Right cardiac atrium (tissue), 5 donors: Measurements from ENCODE around the gene SSPN. TPM values are rescaled to one million over a fixed set of nuclear protein-coding genes. Genes with fewer than 3 reads are reported as not detected.

Experiments used
- ATAC-seq, 2 donors: fragments of 200-7000 bp; cut with Tn5 transposase; one replicate each; pipeline versions ENCODE4 v1.8.0 to v1.9.1; 2020; ENCODE audit warnings: moderate library complexity in 2 of 2, mild to moderate bottlenecking in 1 of 2
- DNase-seq, 3 donors: peaks; one replicate each; pipeline ENCODE4 v3.0.0-alpha.2; 2020
- H3K27ac ChIP-seq: one replicate; pipeline ENCODE4 v1.5.1; 2013; ENCODE audit warnings: mild to moderate bottlenecking, low read length, control low read depth, moderate library complexity
- H3K27me3 ChIP-seq: one replicate; pipeline ENCODE4 v1.6.1; 2013; ENCODE audit not compliant: control insufficient read depth, insufficient read depth
- H3K4me1 ChIP-seq: one replicate; pipeline ENCODE4 v1.6.1; 2013; ENCODE audit warnings: low read length; ENCODE audit not compliant: control insufficient read depth, insufficient read depth
- H3K4me3 ChIP-seq: one replicate; pipeline ENCODE4 v1.5.1; 2013; ENCODE audit warnings: low read length, control low read depth
- H3K9me3 ChIP-seq: one replicate; pipeline ENCODE4 v1.6.1; 2013; ENCODE audit warnings: low read length; ENCODE audit not compliant: control insufficient read depth
- WGBS: extraction: QIAGEN DNeasy Blood & Tissue Kit; methylation state at CpG from one replicate; pipeline ENCODE4 v1.1.7; 2013; 5-methylcytosine and 5-hydroxymethylcytosine counted together
- intact Hi-C, 4 donors: fragments of 100-400 bp; cut with DNase I; formaldehyde crosslinking; loops; one replicate each; pipeline versions ENCODE4 v1.11.0 to v1.14.0; 2022 to 2023
- polyA plus RNA-seq: library from polyadenylated mRNA; stranded (reverse); fragments of 200-250 nt; gene quantifications from one replicate; pipeline ENCODE4 v1.2.3, GENCODE V29; 2013
- total RNA-seq, 4 donors: library from RNA; stranded (reverse); fragmentation: NEBNext Ultra II Directional; extraction: Animal tissue kit (Norgen Biotek cat#: 25700); gene quantifications; one replicate each; pipeline ENCODE4 v1.2.1, GENCODE V29; 2021
- donor health status: healthy with polysubstance abuse.
- donor health status: DM: no; HTN: yes; CAD: no.
- donor health status: DM: no; HTN: no; CAD: no.
- donor health status: DM: no; HTN: yes; CAD: no; lungs with severe emphysema.
- donor health status: DM: yes; HTN: yes; CAD: no.

The SSPN gene
- total and polyA plus RNA-seq, 5 donors = 21.5 to 109 (median 88.5) TPM

DNA sequence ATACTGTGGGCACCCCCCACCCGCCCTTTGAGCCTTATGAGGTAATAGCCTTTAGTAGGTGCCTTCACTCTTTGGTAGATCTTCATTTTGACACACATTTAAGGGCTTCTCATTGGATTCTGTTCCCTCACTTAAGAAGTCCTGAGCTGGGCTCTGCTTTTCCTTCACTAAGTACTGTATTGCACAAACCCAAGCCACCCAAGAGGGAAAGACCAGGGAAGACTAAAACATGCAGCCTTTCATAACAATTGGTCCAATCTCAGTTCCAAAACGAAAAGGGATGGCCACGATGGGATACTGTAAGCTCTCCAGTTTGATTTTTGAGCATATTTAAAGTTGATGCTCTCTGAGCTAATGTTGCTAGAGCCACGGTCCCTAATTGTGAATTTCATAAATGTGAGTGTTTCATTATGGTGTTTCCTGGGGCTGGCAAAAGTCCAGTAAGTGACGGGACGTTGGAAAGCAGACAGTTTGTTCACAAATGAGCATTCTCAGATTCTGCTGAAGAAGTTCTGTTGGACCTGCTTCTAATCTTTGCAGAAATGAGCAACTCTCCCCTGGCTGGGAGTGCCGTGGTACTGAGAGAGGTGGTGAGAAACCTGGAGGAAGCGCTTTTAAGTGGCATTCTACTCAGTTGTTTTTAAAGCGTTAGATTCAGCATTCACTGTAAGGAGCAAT lies 9.4 kb downstream of the SSPN start:
- peaks cover 3% of the 10 kb centered on the region for H3K4me1 ChIP-seq
- intact Hi-C loops = no loop called here
- no peaks in the 10 kb centered on the region for H3K9me3 ChIP-seq
- peak; percentile 36 to 67 for ATAC-seq
- 37% methylated on average over 9 of the region's 9 CpGs for WGBS
- H3K27ac ChIP-seq = no peak overlapping the region
- peak; percentile 20 to 66 (median 58) for DNase-seq
- no peak overlapping the region for H3K4me3 ChIP-seq
- H3K27me3 ChIP-seq = no peaks in the 10 kb centered on the region

DNA sequence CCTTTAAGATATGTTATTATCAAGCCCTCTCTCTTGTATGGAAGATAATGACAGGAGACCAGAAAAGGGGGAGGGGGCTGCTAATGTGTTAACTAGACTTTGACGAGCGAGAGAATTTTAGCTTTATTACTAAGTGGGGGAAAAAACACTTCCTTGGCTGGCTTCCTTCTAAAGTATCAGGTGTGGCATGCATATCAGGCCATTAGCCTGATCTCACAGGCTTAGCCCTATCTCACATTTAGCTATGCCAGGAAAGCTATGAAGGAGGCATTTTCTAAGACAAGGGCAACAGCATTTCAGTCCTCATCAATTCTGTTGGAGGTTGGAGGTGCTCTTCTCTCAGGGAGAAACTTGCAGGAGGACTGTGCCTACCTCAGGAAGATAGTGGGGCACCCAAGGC lies 9.9 kb downstream of the SSPN start:
- no peak overlapping the region for H3K27ac ChIP-seq
- H3K9me3 ChIP-seq = no peaks in the 10 kb centered on the region
- ATAC-seq (no peak), DNase-seq (no peak)
- WGBS = 20% methylated on average over 2 of the region's 2 CpGs
- H3K4me1 ChIP-seq = peaks cover 3% of the 10 kb centered on the region
- intact Hi-C loops = no loop called here
- H3K27me3 ChIP-seq = no peaks in the 10 kb centered on the region
- no peak overlapping the region for H3K4me3 ChIP-seq

DNA sequence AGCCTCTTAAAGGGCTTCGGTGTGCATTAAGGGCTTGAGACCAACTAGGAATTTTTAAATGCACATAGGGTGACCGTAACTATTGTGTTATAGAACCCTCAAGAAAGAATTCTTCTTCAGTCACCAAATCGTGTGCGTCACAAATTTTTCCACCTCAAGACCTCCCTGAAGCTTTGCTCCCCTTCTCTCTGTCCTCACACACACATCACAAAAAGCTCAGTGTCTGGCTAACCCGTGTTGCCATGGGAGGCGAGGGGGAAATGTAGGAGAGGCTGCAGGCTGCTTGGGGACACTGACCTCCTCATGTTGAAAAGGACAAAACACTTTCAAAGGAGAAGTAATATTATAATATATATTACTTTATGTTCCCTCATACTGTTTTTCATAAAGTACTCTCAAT lies 10.6 kb downstream of the SSPN start:
- ATAC-seq = no peak
- Histone ChIP-seq H3K4me3 (no peak overlapping the region), H3K27me3 (no peaks in the 10 kb centered on the region), H3K4me1 (peaks cover 3% of the 10 kb centered on the region), H3K27ac (no peak overlapping the region), H3K9me3 (no peaks in the 10 kb centered on the region)
- 74% methylated on average over 6 of the region's 6 CpGs for WGBS
- intact Hi-C loops = no loop called here
- DNase-seq = no peak

DNA sequence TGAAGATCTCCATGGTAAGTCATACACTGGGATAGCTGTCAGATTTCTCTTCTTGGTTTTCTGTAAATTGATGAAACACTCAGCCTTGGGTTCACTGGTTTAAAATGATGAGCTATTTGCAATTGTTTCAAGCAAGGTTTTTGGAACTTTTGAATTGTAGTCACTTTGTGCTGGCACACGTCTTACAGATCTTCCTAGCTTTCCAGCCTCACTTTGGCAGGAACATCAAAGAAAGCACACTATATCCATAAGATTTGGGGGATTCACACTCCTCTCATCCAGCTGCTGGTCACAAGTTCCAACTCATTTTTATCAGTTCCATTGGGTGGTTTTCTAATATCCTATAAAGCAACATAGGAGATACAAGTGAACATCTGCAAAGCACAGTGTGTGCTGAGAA lies 16.0 kb downstream of the SSPN start:
- intact Hi-C loops = no loop called here
- ATAC-seq (no peak), DNase-seq (no peak)
- no peak overlapping the region for H3K27ac ChIP-seq
- peaks cover 2% of the 10 kb centered on the region for H3K4me1 ChIP-seq
- no peak overlapping the region for H3K4me3 ChIP-seq
- H3K9me3 ChIP-seq = no peaks in the 10 kb centered on the region
- 77% methylated on average over 1 of the region's 1 CpG for WGBS
- H3K27me3 ChIP-seq = no peaks in the 10 kb centered on the region

DNA sequence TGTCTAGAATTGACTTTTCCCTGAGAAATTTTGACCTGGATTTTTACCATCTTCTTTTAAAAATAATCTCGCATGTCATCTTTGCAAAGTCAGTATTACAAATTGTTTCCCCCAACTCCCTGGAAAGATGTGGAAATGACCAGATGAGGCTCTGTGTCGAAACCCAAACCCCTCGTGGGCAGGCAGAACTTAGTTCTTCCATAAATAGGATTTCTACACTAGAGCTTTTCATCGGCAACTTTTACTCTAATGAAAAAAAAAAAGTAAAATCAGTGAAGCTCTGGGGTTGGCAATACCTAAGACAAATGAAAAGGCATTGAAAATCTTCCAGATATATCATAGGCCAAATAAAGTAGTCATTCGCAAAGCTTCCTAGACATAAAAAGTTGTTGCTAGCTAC lies 17.0 kb downstream of the SSPN start:
- DNase-seq = no peak
- H3K27ac ChIP-seq = no peak overlapping the region
- WGBS = 60% methylated on average over 5 of the region's 5 CpGs
- H3K4me3 ChIP-seq = peak overlapping the region; percentile 9
- no peak for ATAC-seq
- H3K27me3 ChIP-seq = no peaks in the 10 kb centered on the region
- peaks cover 2% of the 10 kb centered on the region for H3K4me1 ChIP-seq
- no peaks in the 10 kb centered on the region for H3K9me3 ChIP-seq
- intact Hi-C loops = no loop called here

DNA sequence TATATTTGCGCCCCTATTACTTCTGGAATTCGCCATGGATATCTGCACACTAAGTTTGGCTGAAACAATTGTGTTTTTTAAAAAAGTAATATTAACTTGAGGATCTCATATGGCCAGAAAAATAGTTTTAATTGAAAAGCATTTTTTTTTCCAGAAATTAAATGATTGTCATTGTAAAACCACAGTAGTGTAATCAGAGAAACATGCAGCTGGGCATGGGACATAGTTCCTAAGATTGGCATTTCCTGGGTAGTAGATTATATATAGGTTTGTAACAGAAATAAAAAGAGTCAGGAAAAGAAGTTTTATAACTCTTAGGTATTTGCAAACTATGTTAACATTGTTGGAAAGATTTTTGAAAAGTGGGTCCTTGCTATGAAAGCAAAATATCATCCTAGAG lies 17.6 kb downstream of the SSPN start:
- no peaks in the 10 kb centered on the region for H3K9me3 ChIP-seq
- H3K27me3 ChIP-seq = no peaks in the 10 kb centered on the region
- intact Hi-C loops = no loop called here
- no peak overlapping the region for H3K4me3 ChIP-seq
- ATAC-seq (no peak), DNase-seq (no peak)
- peaks cover 2% of the 10 kb centered on the region for H3K4me1 ChIP-seq
- WGBS = 88% methylated on average over 2 of the region's 2 CpGs
- no peak overlapping the region for H3K27ac ChIP-seq

DNA sequence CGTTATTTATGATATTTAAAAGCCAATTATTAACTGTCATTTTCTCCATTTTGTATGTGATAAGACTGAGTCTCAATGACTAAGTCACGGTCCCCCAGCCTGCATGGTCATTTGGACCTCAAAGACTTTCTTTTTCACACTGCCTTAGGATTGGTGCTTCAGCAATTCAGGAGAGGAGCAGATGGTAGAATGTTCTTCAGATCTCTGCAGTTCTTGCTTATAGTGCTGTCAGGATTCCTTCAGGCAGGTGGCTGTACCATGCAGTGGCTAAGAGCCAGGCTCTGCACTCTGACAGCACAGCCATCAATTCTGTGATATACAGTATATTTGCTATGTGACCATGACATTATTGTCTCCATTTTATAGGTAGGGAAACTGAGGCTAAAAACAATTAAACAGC lies 18.7 kb downstream of the SSPN start:
- Histone ChIP-seq H3K27me3 (no peaks in the 10 kb centered on the region), H3K4me1 (peaks cover 2% of the 10 kb centered on the region), H3K27ac (no peak overlapping the region), H3K9me3 (no peaks in the 10 kb centered on the region), H3K4me3 (no peak overlapping the region)
- DNase-seq (no peak), ATAC-seq (no peak)
- intact Hi-C loops = no loop called here
- 76% methylated on average over 2 of the region's 2 CpGs for WGBS

DNA sequence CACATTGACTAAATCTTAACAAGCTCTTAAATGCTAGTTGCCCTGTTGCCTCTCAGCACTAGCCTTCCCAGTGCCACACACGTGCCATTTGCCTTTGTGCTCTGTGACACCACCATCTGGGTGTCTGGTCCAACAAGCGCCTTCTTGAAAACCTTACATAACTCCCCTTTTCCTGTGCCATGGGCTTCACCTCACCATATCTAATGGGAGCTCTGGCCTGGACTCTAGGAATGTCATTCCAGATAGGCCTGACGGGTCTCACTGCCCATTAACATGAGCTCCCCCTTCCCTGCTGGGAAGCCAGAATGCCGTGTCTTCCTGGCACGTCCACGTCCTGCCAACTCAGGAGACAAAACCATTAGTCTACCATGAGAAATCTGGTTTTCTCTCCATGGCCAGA lies 24.4 kb downstream of the SSPN start:
- no peak for DNase-seq
- Histone ChIP-seq H3K9me3 (no peaks in the 10 kb centered on the region), H3K27me3 (no peaks in the 10 kb centered on the region), H3K4me3 (no peak overlapping the region), H3K27ac (no peak overlapping the region), H3K4me1 (no peaks in the 10 kb centered on the region)
- peak in 1 of 2 donors; percentile 31 for ATAC-seq
- intact Hi-C loops = no loop called here
- 68% methylated on average over 6 of the region's 6 CpGs for WGBS

DNA sequence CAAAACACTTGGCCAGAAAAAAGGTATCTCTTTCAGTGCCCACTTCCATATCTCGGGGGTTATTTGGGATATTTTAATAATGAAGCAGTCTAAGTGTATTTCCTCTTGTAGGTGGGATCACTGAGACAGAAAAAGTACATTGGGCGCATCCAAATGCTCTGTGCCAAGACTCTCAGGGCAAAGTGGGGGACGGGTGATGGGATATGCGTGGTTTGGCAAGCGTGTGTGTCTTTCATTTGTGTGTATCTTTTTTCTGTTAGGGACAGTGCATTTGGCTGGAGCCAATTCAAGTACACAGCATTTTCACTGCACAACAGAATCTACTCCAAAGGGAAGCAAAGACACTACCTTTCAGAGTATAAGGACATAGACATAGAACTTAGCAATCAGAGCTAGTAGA lies 29.3 kb downstream of the SSPN start:
- H3K9me3 ChIP-seq = no peaks in the 10 kb centered on the region
- intact Hi-C loops = no loop called here
- no peaks in the 10 kb centered on the region for H3K27me3 ChIP-seq
- DNase-seq (no peak), ATAC-seq (peak; percentile 51 to 68)
- WGBS = 65% methylated on average over 5 of the region's 5 CpGs
- H3K4me3 ChIP-seq = no peak overlapping the region
- no peak overlapping the region for H3K27ac ChIP-seq
- peaks cover 3% of the 10 kb centered on the region for H3K4me1 ChIP-seq

DNA sequence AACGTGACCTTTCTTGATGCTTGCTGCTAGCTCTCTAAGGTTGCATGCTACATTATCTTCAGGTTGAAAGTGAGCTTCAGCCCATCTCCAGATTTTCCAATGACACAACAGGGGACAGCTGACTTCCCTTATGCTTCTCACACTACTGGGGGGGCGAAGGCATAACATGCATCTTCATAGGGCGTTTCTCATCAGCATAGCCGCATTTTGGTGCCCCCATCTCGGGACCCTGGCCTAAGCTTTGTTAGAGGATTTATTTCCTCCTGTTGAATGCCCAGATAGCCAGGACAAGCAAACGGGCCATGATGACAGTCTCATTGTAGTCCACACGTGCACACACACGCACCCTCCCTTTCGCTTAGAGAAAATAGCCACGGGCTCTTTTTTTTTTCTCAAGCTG lies 30.7 kb downstream of the SSPN start:
- intact Hi-C loops = no loop called here
- DNase-seq (no peak), ATAC-seq (no peak)
- H3K4me3 ChIP-seq = peak overlapping the region; percentile 52
- WGBS = 63% methylated on average over 10 of the region's 10 CpGs
- H3K4me1 ChIP-seq = peaks cover 3% of the 10 kb centered on the region
- no peaks in the 10 kb centered on the region for H3K27me3 ChIP-seq
- no peak overlapping the region for H3K27ac ChIP-seq
- no peaks in the 10 kb centered on the region for H3K9me3 ChIP-seq

DNA sequence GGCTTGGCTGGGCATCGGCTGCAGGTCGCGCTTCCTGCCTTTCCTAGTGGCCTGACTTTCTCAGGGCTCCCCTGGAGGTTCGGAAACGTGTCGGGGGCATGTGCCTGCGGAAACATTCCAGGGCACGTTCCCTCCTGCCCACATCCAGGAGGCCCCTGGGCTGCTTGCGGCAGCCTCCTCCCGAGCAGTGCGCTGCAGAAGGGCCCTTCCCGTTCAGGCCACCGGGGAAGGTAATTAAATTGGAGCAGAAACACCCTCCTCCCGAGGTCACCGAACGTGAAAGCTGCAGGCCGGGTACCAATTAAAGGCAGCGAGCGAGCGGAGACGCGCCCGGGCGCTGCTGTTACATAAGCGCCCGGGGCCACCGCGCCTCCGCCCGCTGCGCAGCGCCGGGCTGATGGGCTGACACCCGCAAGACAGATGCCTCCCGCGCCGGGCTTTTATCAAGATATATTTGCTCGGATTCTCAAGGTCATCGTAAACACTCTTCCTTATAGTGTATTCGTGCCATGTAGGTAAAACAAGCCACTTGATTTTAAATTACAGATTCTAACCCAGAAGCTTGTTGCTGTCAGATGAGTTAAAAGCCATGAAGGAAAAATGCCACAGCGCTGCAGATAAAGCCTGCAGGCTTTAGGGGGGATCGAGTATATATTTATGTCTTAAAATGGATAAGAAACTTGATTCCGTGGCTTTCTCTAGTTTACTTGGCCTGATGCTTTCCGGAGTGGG lies 31.4 kb downstream of the SSPN start:
- H3K9me3 ChIP-seq = no peaks in the 10 kb centered on the region
- H3K4me3 ChIP-seq = peak overlapping the region; percentile 52
- DNase-seq = peak; percentile 28 to 83 (median 73)
- intact Hi-C loops = no loop called here
- WGBS = 5% methylated on average over 44 of the region's 44 CpGs
- ATAC-seq = peak; percentile 84
- H3K27ac ChIP-seq = peak overlapping the region; percentile 34
- H3K4me1 ChIP-seq = peaks cover 3% of the 10 kb centered on the region
- no peaks in the 10 kb centered on the region for H3K27me3 ChIP-seq
